CD4-positive, alpha-beta T cell treated with Interleukin-1 beta for 1 hour (primary cell): ENCODE measurements around the gene HOXD10.

ENCODE experiments used
- DNase-seq, 2 donors: peaks; one replicate each; pipeline ENCODE4 v3.0.0-alpha.2; 2020 to 2022

HOXD10 gene

DNA sequence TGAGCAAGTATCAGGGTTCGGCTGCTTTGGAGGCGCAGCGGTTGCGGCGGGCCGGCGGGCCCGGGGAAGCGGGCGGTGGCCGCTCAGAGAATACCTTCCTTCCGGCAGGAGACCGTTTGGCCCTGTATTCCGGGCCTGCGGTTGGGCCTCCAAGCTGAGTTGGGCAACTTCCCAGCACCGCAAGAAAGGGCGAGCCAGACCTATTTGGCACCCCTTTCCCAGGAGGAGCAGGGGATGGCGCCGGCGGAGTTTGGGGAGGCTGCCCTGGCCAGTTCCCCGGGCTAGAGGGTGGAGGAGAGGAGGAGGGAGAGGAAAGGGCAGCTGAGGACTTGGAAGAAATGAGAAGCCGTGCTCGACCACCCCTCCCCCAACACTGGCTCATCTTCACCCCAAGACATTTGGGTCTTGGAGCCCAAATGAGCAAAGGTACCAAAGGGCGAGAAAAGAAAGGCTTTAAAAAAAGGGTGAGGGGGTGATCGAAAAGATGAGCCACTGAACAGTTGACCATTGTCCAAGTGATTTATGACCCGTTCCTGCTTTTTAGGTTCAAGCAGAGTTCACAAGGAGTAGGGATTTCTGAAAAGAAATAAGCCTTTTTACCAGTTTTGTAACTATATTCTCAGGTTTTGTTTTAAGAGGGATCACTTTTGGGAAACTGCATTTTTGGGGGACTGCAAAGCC, 48.9 kb downstream of the HOXD10 start:
- DNase-seq, result no peak

DNA sequence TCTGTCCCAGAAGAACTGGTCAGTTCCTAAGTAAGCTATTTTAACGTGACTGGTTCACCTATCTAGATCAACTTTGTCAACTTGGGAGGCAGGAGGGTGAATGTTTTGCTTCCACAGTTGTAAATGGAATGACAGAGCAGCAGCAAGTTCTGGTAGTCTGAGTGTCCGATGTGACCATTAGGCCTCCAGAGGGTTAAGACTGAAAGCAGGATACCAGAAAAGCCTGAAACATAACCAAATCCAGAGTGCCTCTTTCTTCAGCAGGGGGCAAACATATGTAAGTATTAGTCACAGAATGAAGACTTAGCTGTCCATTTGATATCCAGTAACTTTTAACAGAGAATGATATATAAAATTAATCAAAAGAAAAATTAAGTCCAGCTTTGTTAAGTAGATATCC, 49.7 kb downstream of the HOXD10 start:
- no peak for DNase-seq

DNA sequence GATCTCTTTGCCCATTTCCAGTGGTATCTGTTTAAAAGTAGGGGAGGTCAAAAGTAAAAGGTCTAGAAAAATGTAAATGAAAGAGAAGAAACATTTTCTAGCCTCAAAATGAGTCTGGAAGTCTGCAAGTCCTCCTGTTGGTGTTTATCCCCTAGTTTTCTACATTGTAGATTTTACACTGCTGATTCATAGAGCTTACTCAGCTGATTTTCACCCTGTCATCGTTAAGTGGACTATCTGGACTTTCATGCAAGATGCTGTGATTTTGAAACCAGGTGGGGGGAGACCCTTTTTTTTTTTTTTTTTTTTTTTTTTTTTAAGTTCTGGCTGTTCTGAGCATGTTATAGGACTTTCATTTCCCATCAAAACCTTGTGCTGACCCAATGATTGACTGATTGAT, 50.8 kb downstream of the HOXD10 start:
- DNase-seq, result no peak

DNA sequence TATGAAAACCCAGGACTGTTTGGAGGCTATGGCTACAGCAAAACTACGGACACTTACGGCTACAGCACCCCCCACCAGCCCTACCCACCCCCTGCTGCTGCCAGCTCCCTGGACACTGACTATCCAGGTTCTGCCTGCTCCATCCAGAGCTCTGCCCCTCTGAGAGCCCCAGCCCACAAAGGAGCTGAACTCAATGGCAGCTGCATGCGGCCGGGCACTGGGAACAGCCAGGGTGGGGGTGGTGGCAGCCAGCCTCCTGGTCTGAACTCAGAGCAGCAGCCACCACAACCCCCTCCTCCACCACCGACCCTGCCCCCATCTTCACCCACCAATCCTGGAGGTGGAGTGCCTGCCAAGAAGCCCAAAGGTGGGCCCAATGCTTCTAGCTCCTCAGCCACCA, 52.6 kb downstream of the HOXD10 start:
- no peak for DNase-seq
